K562 (cell line): Measurements from ENCODE around the gene PUS3. TPM values are rescaled to one million over a fixed set of nuclear protein-coding genes. Genes with fewer than 3 reads are reported as not detected.

Experiments
- ATAC-seq: fragments of 200-7000 bp; cut with Tn5 transposase; 3 replicates; pipeline ENCODE4 v1.9.1; 2020; ENCODE audit warnings: moderate library complexity
- BruUV-seq: library from RNA; stranded (reverse); fragments of 400-500 nt; replicated peaks from 2 replicates; lab custom pipeline; 2021; lab: Mats Ljungman, UMichigan
- CTCF ChIA-PET: fragments of 300-600 bp; formaldehyde crosslinking; extraction: SDS; loops from one replicate; lab custom pipeline; 2021; ENCODE audit warnings: low intra/inter-chr PET ratio; lab: Yijun Ruan, JAX
- POLR2A ChIA-PET: fragments of 300-600, 350-650 bp; sonication (Branson Sonifier 250); formaldehyde crosslinking; extraction: SDS; loops from one replicate; lab custom pipeline; 2021; ENCODE audit warnings: antibody characterized with exemption, inconsistent platforms; lab: Yijun Ruan, JAX
- DNase-seq, 4 experiments: peaks; one replicate each; pipeline versions ENCODE4 v3.0.0 to v3.0.0-alpha.2; 2011 to 2018; ENCODE audit warnings: low spot score in 3 of 4, mixed read lengths in 3 of 4; ENCODE audit errors: extremely low read depth in 1 of 4
- FAIRE-seq: peaks from 2 replicates; lab custom pipeline; 2011; peaks lifted over from hg19 to GRCh38; lab: Jason Lieb, UNC
- H2AFZ ChIP-seq: 2 replicates; pipeline ENCODE4 v1.6.0; 2011; ENCODE audit warnings: low read depth, low read length, control low read depth, inconsistent platforms
- H3K27ac ChIP-seq: fragments of 200-600 bp; 3 replicates; pipeline ENCODE4 v1.8.0; 2011; ENCODE audit warnings: low read depth, mild to moderate bottlenecking, control low read depth, inconsistent platforms, low read length, moderate library complexity, mixed read lengths; ENCODE audit errors: extremely low read depth
- H3K27me3 ChIP-seq, 2 experiments: fragments of 300-600 bp in 1 of 2; 2 replicates in 1 of 2; 3 replicates in 1 of 2; pipeline versions ENCODE4 v1.6.0 to v1.8.0; 2011; ENCODE audit warnings: inconsistent platforms in 2 of 2, low read length in 2 of 2, mild to moderate bottlenecking in 1 of 2, mixed read lengths in 1 of 2, moderate library complexity in 1 of 2; ENCODE audit not compliant: control insufficient read depth in 2 of 2, insufficient read depth in 2 of 2
- H3K36me3 ChIP-seq: fragments of 300-600 bp; 3 replicates; pipeline ENCODE4 v1.8.0; 2011; ENCODE audit warnings: mild to moderate bottlenecking, low read length, inconsistent platforms; ENCODE audit not compliant: control insufficient read depth, insufficient read depth
- H3K4me1 ChIP-seq, 2 experiments: fragments of 200-600 bp in 1 of 2; replicated peaks in 1 of 2; 2 replicates in 1 of 2; 3 replicates in 1 of 2; pipeline versions ENCODE4 v1.5.1 to v1.8.0; 2011; ENCODE audit warnings: inconsistent platforms in 2 of 2, low read length in 2 of 2, mild to moderate bottlenecking in 1 of 2, mixed read lengths in 1 of 2, moderate library complexity in 1 of 2; ENCODE audit not compliant: control insufficient read depth in 2 of 2, insufficient read depth in 2 of 2
- H3K4me2 ChIP-seq: 2 replicates; pipeline ENCODE4 v1.6.1; 2011; ENCODE audit warnings: low read length, control low read depth, inconsistent platforms, mixed read lengths; ENCODE audit not compliant: insufficient read depth
- H3K4me3 ChIP-seq: fragments of 200-600 bp; sonication (generic), shearing (Covaris generic); 2 replicates; pipeline ENCODE4 v1.5.1; 2016; ENCODE audit warnings: control low read depth, inconsistent platforms
- H3K79me2 ChIP-seq: fragments of 200-600 bp; 3 replicates; pipeline ENCODE4 v1.8.0; 2011; ENCODE audit warnings: low read length, inconsistent platforms; ENCODE audit not compliant: control insufficient read depth, insufficient read depth
- H3K9ac ChIP-seq, 2 experiments: 2 replicates each; pipeline versions ENCODE4 v1.6.0 to v1.6.1; 2011; ENCODE audit warnings: low read depth in 2 of 2, low read length in 2 of 2, control low read depth in 1 of 2, inconsistent platforms in 1 of 2, mild to moderate bottlenecking in 1 of 2, mixed read lengths in 1 of 2; ENCODE audit not compliant: insufficient read depth in 1 of 2
- H3K9me1 ChIP-seq: one replicate; pipeline ENCODE4 v1.6.0; 2011; ENCODE audit warnings: inconsistent platforms, mild to moderate bottlenecking, low read length, moderate library complexity; ENCODE audit not compliant: control insufficient read depth, insufficient read depth
- H3K9me3 ChIP-seq: replicated peaks from 2 replicates; pipeline ENCODE4 v1.5.1; 2011; ENCODE audit warnings: low read depth, low read length, inconsistent platforms; ENCODE audit not compliant: control insufficient read depth, insufficient read depth
- H4K20me1 ChIP-seq: replicated peaks from 2 replicates; pipeline ENCODE4 v1.6.1; 2011; ENCODE audit warnings: low read length, inconsistent platforms, mixed read lengths; ENCODE audit not compliant: control insufficient read depth, insufficient read depth
- ATF6 ChIP-seq: sonication (generic); formaldehyde crosslinking; IDR thresholded peaks from 2 replicates; pipeline ENCODE4 v1.4.0; 2020; ENCODE audit warnings: mild to moderate bottlenecking, missing genetic modification reagents
- HNRNPL ChIP-seq: fragments of 200-400 bp; formaldehyde crosslinking; IDR thresholded peaks from 2 replicates; pipeline ENCODE4 v1.6.1; 2017; ENCODE audit warnings: low read depth, mild to moderate bottlenecking, low read length
- KDM4B ChIP-seq, 2 experiments: fragments of 450-650 bp in 1 of 2; sonication (generic) in 1 of 2; IDR thresholded peaks; 2 replicates each; pipeline ENCODE4 v1.6.1; 2016 to 2017; ENCODE audit warnings: borderline replicate concordance in 2 of 2, antibody characterized with exemption in 1 of 2, low read depth in 1 of 2, mild to moderate bottlenecking in 1 of 2
- KLF16 ChIP-seq: IDR thresholded peaks from 2 replicates; pipeline ENCODE4 v1.6.1; 2016; ENCODE audit warnings: antibody characterized with exemption
- MAFF ChIP-seq: IDR thresholded peaks from 2 replicates; pipeline ENCODE4 v1.6.1; 2012; ENCODE audit warnings: low read length, improper control_type of control experiment
- RBM15 ChIP-seq: fragments of 200-400 bp; formaldehyde crosslinking; IDR thresholded peaks from 2 replicates; pipeline ENCODE4 v1.6.1; 2018; ENCODE audit warnings: mild to moderate bottlenecking, low read length, moderate library complexity; ENCODE audit not compliant: insufficient read depth
- ZNF592 ChIP-seq: fragments of 450-650 bp; IDR thresholded peaks from 2 replicates; pipeline ENCODE4 v1.6.1; 2017; ENCODE audit warnings: antibody characterized with exemption, mild to moderate bottlenecking
- ZSCAN29 ChIP-seq: fragments of 450-650 bp; IDR thresholded peaks from 2 replicates; pipeline ENCODE4 v1.6.1; 2017
- WGBS: fragments of 100-300 bp; shearing (Covaris generic); methylation state at CpG from one replicate; pipeline ENCODE4 v1.1.6; 2016; ENCODE audit warnings: low coverage, mixed read lengths; ENCODE audit not compliant: insufficient coverage; ENCODE audit errors: missing lambda C conversion rate; 5-methylcytosine and 5-hydroxymethylcytosine counted together
- in situ Hi-C: fragments of 300-500 bp; cut with MboI; formaldehyde crosslinking; loops from 4 replicates; pipeline ENCODE4 v1.15.0; 2018; ENCODE audit warnings: inconsistent platforms, mixed read lengths
- intact Hi-C: fragments of 100-400 bp; cut with micrococcal nuclease; formaldehyde crosslinking; loops from 2 replicates; pipeline ENCODE4 v1.14.2; 2022
- polyA plus RNA-seq, 8 experiments: library from polyadenylated mRNA; depleted of rRNA in 4 of 8; stranded (reverse) in 5 of 8; unstranded in 3 of 8; fragments of >200 nt; fragmentation: Nextera tagmentation in 2 of 8; fragmentation: Illumina TruSeq in 1 of 8; extraction: Ambion mirVana in 2 of 8; extraction: Trizol in 1 of 8; gene quantifications; 2 replicates each; pipeline versions ENCODE4 v1.2.1 to v1.2.3, GENCODE V29; 2011 to 2014; ENCODE audit warnings: inconsistent platforms in 1 of 8, missing spikeins in 1 of 8
- total RNA-seq, 7 experiments: library from RNA; depleted of rRNA in 6 of 7; stranded (reverse); fragments of >200 nt in 6 of 7; fragmentation: Illumina TruSeq in 2 of 7; extraction: Trizol in 2 of 7; gene quantifications; 2 replicates each; pipeline versions ENCODE4 v1.2.1 to v1.2.3, GENCODE V29; 2011 to 2021; ENCODE audit warnings: low replicate concordance in 1 of 7

The PUS3 gene
- total and polyA plus RNA-seq, 9 of the 15 experiments (the other 6 are each of a cell fraction or from before 2014, with no cell fraction given): 16.5 to 49.2 (median 35.9) TPM

- Histone ChIP-seq H2AFZ (no peak overlapping the region), H3K9ac (no peak overlapping the region), H3K27ac (no peak overlapping the region), H3K36me3 (no peaks in the 10 kb centered on the region), H3K9me1 (peaks cover 4% of the 10 kb centered on the region), H3K79me2 (no peaks in the 10 kb centered on the region), H4K20me1 (peaks cover 5% of the 10 kb centered on the region; the same call in 1 of the 2 replicates), H3K9me3 (no peaks in the 10 kb centered on the region), H3K4me3 (no peak overlapping the region), H3K4me2 (no peak overlapping the region), H3K27me3 (peaks cover 56 to 85% of the 10 kb centered on the region in 2 experiments), H3K4me1 (peaks cover 2 to 18% of the 10 kb centered on the region in 2 experiments; a peak in 2 of 5 replicates)
- in situ Hi-C loops (no loop called here), intact Hi-C loops (no loop called here)
- ATAC-seq (no peak), FAIRE-seq (no peak), DNase-seq (no peak)
- ChIA-PET CTCF (no interaction called here), POLR2A (no interaction called here)
- BruUV-seq: no TSS peak
- 2% methylated on average over 11 of the region's 11 CpGs for WGBS
- TF ChIP-seq MAFF: no peak
These were observed 47.1 kb upstream of the PUS3 start for GRCh38 chr11:125950178-125950490.

GRCh38 chr11:125949271-125950177 lies 46.5 kb upstream of the PUS3 start:
- H3K27ac ChIP-seq: no peak overlapping the region
- peaks cover 2 to 18% of the 10 kb centered on the region in 2 experiments; a peak in 2 of 5 replicates for H3K4me1 ChIP-seq
- H3K9ac ChIP-seq: no peak overlapping the region
- H4K20me1 ChIP-seq: peaks cover 9% of the 10 kb centered on the region
- peaks cover 58 to 85% of the 10 kb centered on the region in 2 experiments for H3K27me3 ChIP-seq
- peaks cover under 1% of the 10 kb centered on the region for H3K9me1 ChIP-seq
- in situ Hi-C loops (no loop called here), intact Hi-C loops (no loop called here)
- H3K4me2 ChIP-seq: no peak overlapping the region
- no peaks in the 10 kb centered on the region for H3K9me3 ChIP-seq
- H3K79me2 ChIP-seq: no peaks in the 10 kb centered on the region
- DNase-seq (no peak), ATAC-seq (no peak; the same call in 2 of the 3 replicates), FAIRE-seq (no peak)
- H3K36me3 ChIP-seq: no peaks in the 10 kb centered on the region
- CTCF ChIA-PET: no interaction called here
- 5% methylated on average over 22 of the region's 22 CpGs for WGBS
- no peak overlapping the region for H2AFZ ChIP-seq
- POLR2A ChIA-PET: interaction anchor here (0.6 to 1.0 kb wide), 2 partner anchors 20 to 46 kb away, joined by 3 read pairs; partner anchors contain the start of gene PUS3
- no peak overlapping the region for H3K4me3 ChIP-seq
- BruUV-seq: no TSS peak
- no peak for TF ChIP-seq ZNF592
- no peak for TF ChIP-seq ZSCAN29
- no peak for TF ChIP-seq HNRNPL
- TF ChIP-seq RBM15: no peak
- no peak for TF ChIP-seq ATF6 (CRISPR knock-in tag)
- no peak for TF ChIP-seq KDM4B (IDR thresholded peaks at IDR 0.05; ENCODE audit: borderline replicate concordance in 2 of 2, low read depth in 1 of 2)
- no peak for TF ChIP-seq KLF16
